IgD-negative memory B cell (primary cell): ENCODE results near the gene DNASE1L2. TPM values are rescaled to one million over a fixed set of nuclear protein-coding genes. Genes with fewer than 3 reads are reported as not detected.
A peak's percentile ranks its signal among the peaks of the same experiment; 100 is the strongest.

Experiments
- H3K27ac Mint-ChIP-seq, 3 donors: one replicate each; pipeline ENCODE4 v1.8.0; 2020 to 2022; ENCODE audit warnings: mild to moderate bottlenecking in 3 of 3, mixed read lengths in 3 of 3, moderate library complexity in 1 of 3
- H3K27me3 Mint-ChIP-seq: one replicate; pipeline ENCODE4 v1.8.0; 2021; ENCODE audit warnings: mixed read lengths
- H3K36me3 Mint-ChIP-seq: one replicate; pipeline ENCODE4 v1.8.0; 2020; ENCODE audit warnings: mild to moderate bottlenecking, mixed read lengths
- H3K4me1 Mint-ChIP-seq, 3 donors: one replicate each; pipeline ENCODE4 v1.8.0; 2020 to 2022; ENCODE audit warnings: mixed read lengths in 3 of 3, mild to moderate bottlenecking in 1 of 3
- H3K4me3 Mint-ChIP-seq, 4 donors: one replicate each; pipeline ENCODE4 v1.8.0; 2020 to 2022; ENCODE audit warnings: mild to moderate bottlenecking in 4 of 4, mixed read lengths in 4 of 4, moderate library complexity in 3 of 4
- H3K9me3 Mint-ChIP-seq, 3 donors: one replicate each; pipeline ENCODE4 v1.8.0; 2020 to 2021; ENCODE audit warnings: mixed read lengths in 3 of 3, mild to moderate bottlenecking in 1 of 3
- polyA plus RNA-seq: library from polyadenylated mRNA; unstranded; fragments of 300-500 nt; fragmentation: Illumina TruSeq; gene quantifications from one replicate; pipeline ENCODE4 v1.2.3, GENCODE V29; 2021

Gene DNASE1L2
- polyA plus RNA-seq, 1 donor from 2014 or later: not detected

- H3K27ac Mint-ChIP-seq: no peak overlapping the region
- no peaks in the 10 kb centered on the region for H3K27me3 Mint-ChIP-seq
- H3K36me3 Mint-ChIP-seq: no peaks in the 10 kb centered on the region
- H3K9me3 Mint-ChIP-seq: no peaks in the 10 kb centered on the region
- no peak overlapping the region for H3K4me3 Mint-ChIP-seq
- H3K4me1 Mint-ChIP-seq: peaks cover 14 to 24% (median 17%) of the 10 kb centered on the region in 3 donors
Measured at GRCh38 chr16:2208772-2209171, 27.5 kb upstream of the DNASE1L2 start.

DNA sequence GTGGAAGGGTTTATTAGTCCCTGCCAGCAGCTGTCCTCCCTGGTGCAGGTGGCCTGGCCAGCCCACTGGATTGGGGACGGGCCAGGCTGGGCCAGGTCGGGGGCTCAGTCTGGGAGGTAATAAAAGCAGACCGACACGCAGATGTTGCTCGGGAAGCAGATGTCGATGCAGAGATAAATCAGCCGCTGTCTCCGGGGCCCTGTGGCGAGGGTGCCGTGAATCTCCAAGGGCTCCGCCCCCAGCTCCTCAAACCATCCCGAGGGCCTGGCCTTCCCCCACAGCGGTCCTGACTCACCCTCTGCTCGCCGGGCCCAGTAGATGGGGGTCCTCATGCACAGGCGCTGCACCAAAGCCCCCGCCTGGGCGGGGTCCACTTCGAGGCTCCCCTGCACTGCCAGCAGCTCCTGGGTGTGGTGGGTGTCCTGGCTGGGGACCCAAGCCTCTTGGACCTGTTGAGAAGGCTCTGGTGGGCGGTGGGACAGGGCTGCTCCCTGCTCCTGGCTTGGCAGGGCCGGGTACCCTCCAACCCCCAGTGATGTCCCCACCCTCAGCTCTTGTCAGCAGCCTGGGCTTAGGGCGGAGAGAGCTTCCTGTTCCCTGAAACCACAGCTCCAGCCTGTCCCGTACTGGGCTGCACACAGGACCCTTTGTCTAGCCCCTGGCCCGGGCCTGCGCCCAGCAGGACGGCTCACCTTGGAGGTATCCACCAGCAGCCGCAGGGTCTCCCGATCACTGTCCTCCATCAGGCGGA lies 26.8 kb upstream of the DNASE1L2 start:
- no peaks in the 10 kb centered on the region for H3K27me3 Mint-ChIP-seq

GRCh38 chr16:2210009-2210332 lies 26.3 kb upstream of the DNASE1L2 start:
- Mint-ChIP-seq H3K27me3 (no peaks in the 10 kb centered on the region), H3K27ac (no peak overlapping the region), H3K36me3 (no peaks in the 10 kb centered on the region), H3K9me3 (no peaks in the 10 kb centered on the region), H3K4me3 (peak overlapping the region in 1 of 4 donors; percentile 17), H3K4me1 (peaks cover 14 to 19% (median 15%) of the 10 kb centered on the region in 3 donors)

More for the DNA sequence above, 26.8 kb upstream of the DNASE1L2 start:
- Mint-ChIP-seq H3K27ac (no peak overlapping the region), H3K4me3 (no peak overlapping the region), H3K4me1 (peaks cover 14 to 22% (median 17%) of the 10 kb centered on the region in 3 donors), H3K9me3 (no peaks in the 10 kb centered on the region), H3K36me3 (no peaks in the 10 kb centered on the region)

- H3K4me3 Mint-ChIP-seq: peak within 1 kb of the TSS in 3 of 4 donors; percentile 17 to 94 (median 32)
- H3K36me3 Mint-ChIP-seq: no peaks in the 10 kb centered on the region
- H3K27me3 Mint-ChIP-seq: no peaks in the 10 kb centered on the region
- H3K4me1 Mint-ChIP-seq: peaks cover 14 to 20% (median 16%) of the 10 kb centered on the region in 3 donors
- peak within 1 kb of the TSS in 2 of 3 donors; percentile 64 to 76 for H3K27ac Mint-ChIP-seq
- H3K9me3 Mint-ChIP-seq: no peaks in the 10 kb centered on the region
Measured at GRCh38 chr16:2210386-2211365, 25.6 kb upstream of the DNASE1L2 start, which contains the start of gene BRICD5. BRICD5 (minus strand) TSS chr16:2210863; CDS start chr16:2210833, 30 bp downstream.

GRCh38 chr16:2211923-2212347 lies 24.3 kb upstream of the DNASE1L2 start:
- no peaks in the 10 kb centered on the region for H3K36me3 Mint-ChIP-seq
- H3K27me3 Mint-ChIP-seq: no peaks in the 10 kb centered on the region
- H3K4me1 Mint-ChIP-seq: peaks cover 13 to 14% (median 14%) of the 10 kb centered on the region in 3 donors
- H3K9me3 Mint-ChIP-seq: no peaks in the 10 kb centered on the region
- peak overlapping the region in 2 of 3 donors; percentile 64 to 76 for H3K27ac Mint-ChIP-seq
- peak overlapping the region in 3 of 4 donors; percentile 49 to 94 (median 68) for H3K4me3 Mint-ChIP-seq

DNA sequence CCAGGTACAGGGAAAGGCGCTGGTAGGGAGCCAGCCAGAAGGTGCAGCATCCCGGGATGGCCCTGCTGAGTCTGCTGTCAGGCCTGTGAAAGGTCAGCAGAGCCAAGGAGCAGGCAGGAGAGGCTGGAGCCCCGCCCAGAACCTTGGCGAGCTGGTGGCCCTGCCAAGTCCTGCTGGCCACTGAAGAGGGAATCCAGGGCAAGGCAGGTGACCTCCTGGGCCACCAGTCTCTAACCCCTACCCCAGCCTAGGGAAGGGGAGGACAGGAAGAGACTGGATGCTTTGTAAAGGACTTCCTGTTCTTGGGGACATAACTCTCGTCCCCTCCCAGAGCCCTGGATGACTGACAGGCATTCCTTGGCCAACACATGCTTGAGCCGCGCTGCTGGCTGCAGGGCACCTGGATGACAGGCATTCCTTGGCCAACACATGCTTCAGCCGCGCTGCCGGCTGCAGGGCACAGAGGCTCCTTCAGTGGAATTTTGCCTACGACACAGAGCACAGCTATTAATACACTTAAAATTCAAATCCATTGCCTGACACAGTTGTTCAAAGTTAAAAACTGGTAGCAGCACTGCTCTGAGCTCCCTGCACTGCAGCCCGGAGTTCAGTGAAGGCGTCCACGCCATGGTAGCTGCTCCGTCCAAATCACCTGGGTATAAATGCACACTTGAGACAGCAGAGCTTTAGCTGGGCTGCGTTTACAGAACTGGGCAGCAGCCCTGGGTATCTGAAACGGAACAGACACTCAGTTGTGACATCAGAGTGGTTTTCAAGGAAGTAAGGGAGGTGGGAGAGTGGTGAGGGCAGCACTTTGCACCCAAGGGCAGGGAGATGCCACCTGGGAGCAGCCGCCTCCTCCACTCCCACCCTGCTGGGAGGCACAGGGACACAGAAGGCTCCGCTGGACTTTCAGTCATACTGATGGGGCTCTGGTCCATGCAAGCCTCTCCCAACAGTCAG lies 23.6 kb upstream of the DNASE1L2 start:
- peak overlapping the region; percentile 83 to 96 (median 94) for H3K27ac Mint-ChIP-seq
- peak overlapping the region; percentile 68 to 94 (median 87) for H3K4me3 Mint-ChIP-seq
- peaks cover 11 to 13% (median 12%) of the 10 kb centered on the region in 3 donors for H3K4me1 Mint-ChIP-seq
- H3K36me3 Mint-ChIP-seq: no peaks in the 10 kb centered on the region
- no peaks in the 10 kb centered on the region for H3K9me3 Mint-ChIP-seq
- H3K27me3 Mint-ChIP-seq: no peaks in the 10 kb centered on the region

DNA sequence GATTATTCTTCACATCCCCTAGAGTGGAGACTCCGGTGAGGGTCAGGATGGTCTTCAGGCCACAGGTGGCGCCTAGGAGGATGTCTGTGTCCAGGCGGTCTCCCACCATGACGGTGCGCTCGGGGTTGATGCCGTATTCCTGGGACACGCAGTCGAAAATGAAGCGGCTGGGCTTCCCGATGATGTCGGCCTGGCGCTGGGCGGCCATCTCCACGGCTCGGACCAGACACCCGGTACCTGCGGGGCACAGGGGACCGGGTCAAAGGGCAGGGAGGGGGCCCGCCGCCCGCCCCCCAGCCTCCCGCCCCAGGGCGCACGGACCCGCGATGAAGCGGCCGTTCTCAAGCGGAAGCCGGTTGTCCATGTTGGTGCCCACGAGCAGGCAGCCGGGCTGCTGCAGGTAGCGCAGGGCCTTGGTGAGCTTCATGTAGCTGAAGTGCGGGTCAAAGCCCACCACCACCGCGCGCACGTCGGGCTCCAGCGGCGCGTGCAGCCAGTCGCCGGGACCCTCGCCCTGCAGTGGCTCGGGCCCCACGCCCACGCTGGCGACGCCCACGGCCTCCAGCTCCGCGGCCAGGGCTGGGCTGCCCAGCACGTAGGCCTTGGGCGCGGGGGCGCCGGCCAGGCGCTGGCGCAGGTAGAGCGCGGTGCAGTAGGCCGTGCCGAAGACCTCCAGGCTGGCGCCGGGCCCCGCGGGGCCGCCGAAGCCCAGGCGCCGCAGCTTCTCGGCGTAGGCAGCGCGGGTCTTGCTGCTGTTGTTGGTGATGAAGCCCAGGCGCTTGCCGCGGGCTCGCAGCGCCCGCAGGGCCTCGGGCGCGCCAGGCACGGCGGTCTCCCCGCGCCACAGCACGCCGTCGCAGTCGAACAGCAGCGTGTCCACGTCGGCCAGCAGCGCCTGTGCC lies 22.2 kb upstream of the DNASE1L2 start:
- H3K4me3 Mint-ChIP-seq: peak overlapping the region; percentile 68 to 94 (median 87)
- peak overlapping the region; percentile 83 to 96 (median 94) for H3K27ac Mint-ChIP-seq
- H3K9me3 Mint-ChIP-seq: no peaks in the 10 kb centered on the region
- peaks cover 10 to 13% (median 11%) of the 10 kb centered on the region in 3 donors for H3K4me1 Mint-ChIP-seq
- H3K27me3 Mint-ChIP-seq: no peaks in the 10 kb centered on the region
- no peaks in the 10 kb centered on the region for H3K36me3 Mint-ChIP-seq

DNA sequence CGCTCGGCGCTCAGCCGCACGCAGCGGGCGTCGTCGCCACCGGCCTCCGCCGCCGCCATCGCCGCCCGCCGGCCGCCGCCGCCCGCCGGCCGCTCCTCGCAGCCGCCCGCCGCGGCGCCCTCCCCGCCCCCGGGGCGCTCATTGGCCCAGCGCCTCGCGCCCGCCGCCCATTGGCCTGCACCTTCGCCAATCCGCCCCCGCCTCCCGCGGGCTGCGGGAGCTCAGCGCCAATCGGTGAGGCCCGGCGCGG lies 21.6 kb upstream of the DNASE1L2 start, which contains the start of gene PGP:
Gene PGP, minus strand, starts transcription at position 122 of the 250 bp plus-strand sequence. Its CDS starts 63 bp downstream, at position 59.
- Mint-ChIP-seq H3K9me3 (no peaks in the 10 kb centered on the region), H3K4me3 (peak within 1 kb of the TSS; percentile 87 to 96 (median 94)), H3K36me3 (no peaks in the 10 kb centered on the region), H3K27me3 (no peaks in the 10 kb centered on the region), H3K4me1 (peaks cover 10 to 13% (median 11%) of the 10 kb centered on the region in 3 donors), H3K27ac (peak within 1 kb of the TSS; percentile 90 to 96 (median 94))

DNA sequence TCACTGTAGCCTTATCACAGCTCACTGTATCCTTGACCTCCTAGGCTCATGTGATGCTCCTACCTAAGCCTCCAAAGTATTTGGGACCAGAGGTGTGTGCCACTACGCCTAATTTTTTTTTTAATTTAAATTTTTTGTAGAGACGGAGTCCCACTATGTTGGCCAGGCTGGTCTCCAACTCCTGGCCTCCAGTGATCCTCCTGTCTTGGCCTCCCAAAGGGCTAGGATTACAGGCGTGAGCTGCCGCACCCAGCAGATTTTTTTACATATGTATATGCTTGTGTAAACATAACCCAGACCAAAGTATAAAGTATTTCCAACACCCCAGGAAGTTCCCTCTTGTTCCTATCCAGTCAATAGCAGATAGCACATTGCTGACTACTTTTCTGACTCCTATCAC lies 19.9 kb upstream of the DNASE1L2 start:
- H3K27ac Mint-ChIP-seq: peak overlapping the region in 1 of 3 donors; percentile 95
- no peaks in the 10 kb centered on the region for H3K9me3 Mint-ChIP-seq
- H3K27me3 Mint-ChIP-seq: no peaks in the 10 kb centered on the region
- no peaks in the 10 kb centered on the region for H3K36me3 Mint-ChIP-seq
- peak overlapping the region in 3 of 4 donors; percentile 58 to 94 (median 62) for H3K4me3 Mint-ChIP-seq
- H3K4me1 Mint-ChIP-seq: peaks cover 10 to 13% (median 11%) of the 10 kb centered on the region in 3 donors

- H3K27me3 Mint-ChIP-seq: no peaks in the 10 kb centered on the region
- H3K27ac Mint-ChIP-seq: peak within 1 kb of the TSS; percentile 7 to 69 (median 63)
- H3K9me3 Mint-ChIP-seq: no peaks in the 10 kb centered on the region
- H3K4me3 Mint-ChIP-seq: peak within 1 kb of the TSS; percentile 68 to 95 (median 84)
- H3K4me1 Mint-ChIP-seq: peaks cover 0 to 7% (median 5%) of the 10 kb centered on the region in 3 donors
- no peaks in the 10 kb centered on the region for H3K36me3 Mint-ChIP-seq
Measured at GRCh38 chr16:2223221-2223941, 12.9 kb upstream of the DNASE1L2 start, which contains the start of gene E4F1. E4F1 (plus strand) TSS chr16:2223591; CDS start chr16:2223614, 23 bp downstream.

GRCh38 chr16:2223942-2224486 lies 12.2 kb upstream of the DNASE1L2 start:
- Mint-ChIP-seq H3K27me3 (no peaks in the 10 kb centered on the region), H3K27ac (peak overlapping the region in 2 of 3 donors; percentile 7 to 69), H3K9me3 (no peaks in the 10 kb centered on the region), H3K4me1 (peaks cover 0 to 7% (median 5%) of the 10 kb centered on the region in 3 donors), H3K36me3 (no peaks in the 10 kb centered on the region), H3K4me3 (peak overlapping the region; percentile 68 to 91 (median 84))

DNA sequence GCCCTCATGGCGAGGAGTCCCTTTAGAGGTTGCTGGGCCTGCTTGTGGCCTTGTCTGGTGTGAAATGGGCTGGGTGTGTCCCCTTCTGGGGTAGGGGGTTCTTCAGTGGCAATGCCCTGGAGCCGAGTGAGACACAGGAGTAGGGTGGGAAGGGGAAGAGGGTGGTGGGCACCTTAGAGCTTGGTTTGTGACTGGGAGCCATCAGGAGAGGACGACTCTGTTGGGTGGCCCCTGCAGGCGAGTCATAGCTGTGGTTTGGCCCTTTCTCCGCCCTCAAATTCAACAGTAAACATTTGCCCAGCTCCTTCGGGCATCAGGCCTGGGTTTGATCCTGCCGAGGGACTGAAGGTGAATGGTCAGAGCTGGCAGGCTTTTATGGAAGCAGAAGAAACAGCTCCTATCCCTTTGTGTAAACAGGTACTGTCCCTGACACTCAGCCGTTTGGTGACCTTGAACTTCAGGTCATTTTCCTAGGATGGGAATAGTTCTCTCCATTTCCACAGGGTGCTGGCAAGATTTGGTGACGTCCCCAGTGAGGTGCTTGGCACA lies 9.9 kb upstream of the DNASE1L2 start:
- peak overlapping the region in 2 of 3 donors; percentile 23 to 71 for H3K27ac Mint-ChIP-seq
- peak overlapping the region in 3 of 4 donors; percentile 21 to 79 (median 73) for H3K4me3 Mint-ChIP-seq
- no peaks in the 10 kb centered on the region for H3K36me3 Mint-ChIP-seq
- no peaks in the 10 kb centered on the region for H3K27me3 Mint-ChIP-seq
- H3K9me3 Mint-ChIP-seq: no peaks in the 10 kb centered on the region
- H3K4me1 Mint-ChIP-seq: peaks cover 0 to 7% (median 5%) of the 10 kb centered on the region in 3 donors
